ENCODE results near the gene NXPH2. TPM values are rescaled to one million over a fixed set of nuclear protein-coding genes. Genes with fewer than 3 reads are reported as not detected.

The NXPH2 gene
- total RNA-seq: not detected

DNA sequence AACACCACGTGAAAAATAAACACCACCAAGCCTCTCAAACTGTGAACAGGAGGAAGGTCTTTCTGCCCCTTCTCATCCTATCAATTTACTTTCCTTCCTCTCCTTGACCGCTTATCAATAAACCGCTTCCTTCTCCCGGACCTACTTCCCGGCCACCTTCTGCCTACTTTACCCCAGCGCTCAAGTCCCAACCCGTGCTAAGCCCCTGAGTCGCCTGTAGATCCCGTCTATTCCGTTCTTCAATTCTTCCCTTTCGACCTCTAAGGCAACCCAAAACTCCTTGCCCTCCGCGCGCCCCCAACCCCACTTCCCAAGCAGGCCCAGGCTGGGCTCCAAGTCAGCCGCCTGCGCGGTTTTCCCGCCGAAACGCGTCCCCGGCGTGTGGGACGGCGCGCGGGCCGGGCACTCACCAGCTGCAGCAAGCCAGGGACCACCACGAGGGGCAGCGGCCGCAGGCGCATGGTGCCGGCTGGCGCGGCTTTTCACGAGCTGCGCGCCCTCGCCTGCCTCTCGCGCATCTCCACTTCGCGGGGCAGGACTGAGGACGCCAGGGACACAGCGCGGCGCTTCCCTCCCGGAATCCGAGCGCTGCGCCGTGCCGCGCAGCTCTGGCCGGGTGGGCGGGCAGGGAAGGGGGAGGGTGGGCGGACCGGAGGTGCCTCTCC is at the start of gene NXPH2:
Gene NXPH2, minus strand, starts transcription at position 610 of the 665 bp plus-strand sequence. Its CDS starts 149 bp downstream, at position 461.
- no peak for DNase-seq (ENCODE audit: low spot score)

DNA sequence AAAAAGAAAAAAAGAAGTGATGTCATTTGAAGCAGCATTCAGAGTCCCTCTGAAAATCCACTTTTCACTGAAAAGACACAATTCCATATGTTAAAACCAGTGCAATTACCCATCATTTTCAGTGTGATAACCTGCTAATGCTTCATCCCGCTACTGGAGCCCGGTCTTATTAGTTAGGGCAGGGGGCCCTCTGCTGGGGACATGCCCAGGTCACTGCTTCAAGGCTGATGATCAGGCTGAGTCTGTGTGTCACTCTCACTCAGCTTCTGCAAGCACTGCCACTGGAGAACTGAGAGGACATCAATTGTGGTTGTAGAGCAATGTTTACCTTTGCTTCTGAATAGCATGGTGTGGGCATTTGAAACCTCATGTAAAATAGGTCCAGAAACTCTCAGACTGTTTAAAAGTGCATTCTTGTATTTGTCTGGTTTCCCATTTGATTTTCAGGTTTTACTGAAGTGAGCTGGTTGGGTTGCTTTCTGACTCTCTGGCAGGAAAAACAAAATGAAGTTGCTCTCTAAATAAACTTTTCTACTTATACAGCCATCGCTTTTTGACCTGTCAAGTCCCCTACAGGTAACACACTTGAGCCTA is 49.2 kb upstream of the NXPH2 start:
- no peak for DNase-seq (ENCODE audit: low spot score)

DNA sequence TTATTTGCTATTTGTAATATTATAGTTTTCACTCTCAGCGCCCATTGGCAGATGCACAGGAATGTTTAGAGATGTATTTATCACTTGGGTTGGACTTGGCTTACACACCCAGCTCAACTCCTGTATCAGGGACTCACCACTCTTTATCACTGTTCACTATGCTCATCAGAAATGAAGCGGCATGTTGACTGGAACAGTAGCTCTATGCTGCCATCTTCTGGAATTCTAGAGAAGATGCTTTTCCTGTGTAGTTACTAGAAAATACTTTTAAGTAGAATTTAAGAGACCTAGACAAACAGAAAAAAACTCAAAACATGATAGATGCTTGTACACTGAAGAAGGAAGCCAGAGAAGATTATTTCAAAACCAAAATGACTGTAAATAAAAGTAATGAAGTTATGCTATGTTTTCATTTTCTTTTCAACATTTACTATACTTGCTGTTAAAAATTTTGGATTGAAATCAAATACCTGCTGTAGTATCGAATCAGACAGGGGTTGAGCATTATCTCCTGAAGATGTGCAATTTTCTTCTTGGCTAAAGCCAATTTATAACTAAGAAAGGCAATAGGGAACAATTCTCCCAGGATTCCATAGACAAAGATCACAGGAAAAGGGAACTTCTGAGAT is 47.4 kb upstream of the NXPH2 start:
- no peak for DNase-seq (ENCODE audit: low spot score)

DNA sequence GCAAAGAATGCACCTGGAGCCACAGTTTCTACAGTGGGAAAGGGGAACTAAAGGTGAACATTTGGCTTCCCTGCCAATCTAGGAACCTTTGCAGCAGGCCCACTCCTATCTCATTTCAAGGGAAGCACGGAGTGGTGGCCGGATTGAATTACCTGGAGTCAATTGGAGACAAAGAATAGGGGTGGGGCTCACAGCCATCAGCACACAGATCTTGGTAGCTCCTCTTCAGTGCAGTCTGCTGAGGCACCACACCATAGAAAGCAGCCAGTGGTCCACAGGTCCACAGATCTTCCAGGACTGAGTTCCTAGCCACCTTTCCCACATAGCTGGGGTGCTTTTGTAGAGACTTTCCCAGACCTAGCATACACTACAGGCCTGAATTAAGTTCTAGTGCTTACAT is 43.5 kb upstream of the NXPH2 start:
- DNase-seq (ENCODE audit: low spot score): no peak

DNA sequence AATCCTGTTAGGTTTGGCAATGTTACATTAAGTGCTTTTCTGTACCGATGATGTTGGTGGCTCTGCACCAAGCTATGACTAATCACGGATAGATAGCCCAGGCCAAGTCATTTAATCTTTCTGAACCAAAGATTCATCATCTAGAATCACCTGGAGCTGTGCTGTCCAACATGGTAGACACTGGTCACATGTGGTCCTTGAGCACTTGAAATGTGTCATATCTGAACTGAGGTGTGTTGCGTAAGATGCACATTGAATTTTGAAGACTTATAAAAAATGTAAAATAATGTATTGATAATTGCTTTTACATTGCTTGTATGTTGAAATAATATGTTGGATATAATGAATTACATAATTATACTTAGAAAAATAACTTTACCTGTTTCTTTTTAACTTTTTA is 39.8 kb upstream of the NXPH2 start:
- DNase-seq (ENCODE audit: low spot score): no peak

DNA sequence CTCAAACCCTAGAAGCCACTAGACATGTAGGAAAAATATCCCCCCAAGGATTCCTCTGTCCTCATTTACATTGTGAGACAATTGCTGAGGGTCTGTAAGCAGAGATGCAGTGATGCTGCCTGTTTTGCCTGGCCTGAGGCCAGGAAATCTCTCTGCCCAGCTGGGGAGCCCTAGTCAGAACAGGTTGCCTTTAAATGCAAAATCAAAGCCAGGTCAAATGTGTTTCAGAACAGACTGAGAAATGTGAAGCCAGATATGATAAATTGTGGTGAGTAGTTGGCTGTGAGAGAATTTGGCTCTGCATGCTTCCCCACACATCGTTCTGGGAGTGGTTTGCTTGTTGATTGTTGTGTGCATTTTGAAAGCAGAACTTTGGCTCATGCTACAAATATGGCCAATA is 38.4 kb upstream of the NXPH2 start:
- DNase-seq (ENCODE audit: low spot score): no peak

DNA sequence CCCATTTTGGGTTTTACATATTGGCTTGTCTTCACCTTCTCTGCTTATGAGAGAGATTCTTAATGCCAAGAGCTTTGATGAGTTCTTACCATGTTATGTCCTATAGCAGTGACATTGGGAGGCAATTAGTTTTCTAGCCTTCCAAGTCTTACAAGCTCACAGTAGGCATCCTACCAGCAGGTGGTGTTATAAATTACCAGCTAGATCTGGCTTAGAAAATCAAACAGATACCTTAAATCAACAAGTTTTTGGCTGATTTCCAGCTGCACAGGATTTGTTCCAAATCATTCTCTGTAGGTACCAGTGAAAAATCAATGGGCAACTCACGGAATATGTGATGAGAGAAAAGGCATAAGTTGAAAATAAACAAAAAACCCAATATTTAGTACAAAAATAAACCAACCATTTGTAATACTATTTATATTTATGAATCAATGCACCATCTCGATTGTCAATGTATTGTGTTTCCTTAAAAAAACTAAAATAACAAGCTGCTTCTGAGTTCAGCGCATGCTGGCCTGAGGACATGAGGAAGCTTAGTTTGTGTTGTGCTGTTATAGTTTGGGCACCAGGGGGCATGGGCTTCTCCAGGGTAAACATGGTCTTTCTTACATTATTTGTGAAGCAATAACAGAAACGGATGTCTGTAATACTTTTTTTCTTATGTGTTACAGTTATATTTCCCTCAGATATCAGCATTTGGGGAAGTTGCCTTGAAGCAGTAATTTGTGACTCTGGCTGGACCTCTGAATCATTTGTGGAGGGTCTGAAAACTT is 34.1 kb upstream of the NXPH2 start:
- DNase-seq (ENCODE audit: low spot score): peak; percentile 58

DNA sequence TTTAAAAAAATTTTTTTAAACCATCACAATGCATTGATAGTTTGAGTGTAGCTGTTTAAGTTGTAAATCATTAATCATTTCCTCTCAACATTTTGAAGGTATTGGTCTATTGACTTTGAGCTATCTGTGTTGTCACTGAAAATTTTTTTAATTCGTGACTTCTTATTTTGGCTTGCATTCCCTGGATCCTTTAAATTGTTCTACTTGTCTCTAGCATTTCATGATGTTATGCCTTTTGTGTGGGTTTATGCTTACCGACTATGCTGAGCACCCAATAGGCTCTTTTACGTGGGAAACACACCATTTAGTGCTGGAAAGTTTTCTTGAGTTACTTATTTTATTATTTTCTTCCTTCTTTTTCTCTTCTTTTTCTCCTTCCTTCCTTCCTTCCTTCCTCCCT is 31.2 kb upstream of the NXPH2 start:
- no peak for DNase-seq (ENCODE audit: low spot score)

DNA sequence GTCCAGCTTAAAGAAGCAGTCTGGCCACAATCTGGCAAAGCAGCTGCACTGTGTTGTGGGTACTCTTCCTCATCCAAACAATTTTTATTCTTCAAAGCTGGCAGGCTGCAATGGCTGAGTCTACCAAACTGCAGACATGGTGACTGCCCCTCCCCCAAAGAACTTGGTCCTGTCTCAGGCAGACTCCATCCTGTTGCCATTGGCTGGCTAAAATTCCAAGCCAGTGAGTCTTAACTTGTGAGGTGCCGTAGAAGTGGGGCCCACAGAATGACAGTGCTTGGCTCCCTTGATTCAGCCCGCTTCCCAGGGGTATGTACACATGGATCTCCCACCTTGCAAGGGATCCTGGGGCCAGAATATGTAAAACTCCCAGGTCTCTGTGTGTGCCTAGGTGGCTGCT is 14.5 kb upstream of the NXPH2 start:
- no peak for DNase-seq (ENCODE audit: low spot score)

DNA sequence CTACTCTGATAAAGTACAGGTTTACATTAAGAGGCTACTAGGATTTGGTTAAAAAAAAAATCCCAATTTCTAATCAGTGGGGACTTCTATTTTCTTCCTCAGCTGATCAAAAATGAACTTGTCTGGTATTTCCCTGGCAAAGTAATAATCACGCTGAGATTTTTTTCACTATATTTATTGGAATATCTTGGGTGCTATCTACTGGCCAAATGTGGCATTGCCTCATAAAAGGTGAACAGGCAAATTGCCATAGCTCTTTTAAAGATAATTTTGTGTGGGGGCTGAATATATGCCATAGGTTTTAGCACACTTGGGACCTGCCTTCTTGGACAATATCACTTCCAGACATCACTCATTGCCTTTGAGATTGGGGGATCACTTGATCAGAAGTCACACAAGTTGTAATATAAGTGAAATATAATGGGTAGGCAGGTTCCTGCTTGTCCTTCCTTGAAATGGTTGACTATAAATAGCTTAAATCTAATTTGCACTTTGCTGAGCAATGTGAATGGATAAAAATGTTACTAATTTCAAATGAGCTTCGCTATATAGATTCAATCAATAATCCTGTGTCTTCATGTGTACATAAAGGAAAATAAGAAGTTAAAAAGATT is 7.0 kb upstream of the NXPH2 start:
- DNase-seq (ENCODE audit: low spot score): no peak

DNA sequence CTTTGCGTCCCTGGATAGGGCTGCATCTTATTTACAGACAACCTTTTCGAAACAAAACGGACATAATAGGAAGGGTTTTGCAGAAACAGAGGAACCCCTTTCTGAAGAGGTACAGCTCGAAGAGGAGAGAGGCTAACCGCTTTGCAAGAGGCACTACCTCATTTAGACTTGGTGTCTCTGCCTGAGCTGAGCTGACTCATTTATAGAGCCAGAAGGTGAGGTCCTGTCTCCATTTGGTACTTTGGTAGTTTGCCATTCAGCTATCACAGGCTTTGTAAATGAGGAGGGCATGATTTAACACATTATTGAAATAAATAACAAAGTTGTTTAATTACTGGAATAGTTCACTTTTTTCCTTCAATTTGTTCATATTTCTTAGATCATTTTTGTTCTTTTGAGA is 2.2 kb upstream of the NXPH2 start:
- DNase-seq (ENCODE audit: low spot score): no peak

DNA sequence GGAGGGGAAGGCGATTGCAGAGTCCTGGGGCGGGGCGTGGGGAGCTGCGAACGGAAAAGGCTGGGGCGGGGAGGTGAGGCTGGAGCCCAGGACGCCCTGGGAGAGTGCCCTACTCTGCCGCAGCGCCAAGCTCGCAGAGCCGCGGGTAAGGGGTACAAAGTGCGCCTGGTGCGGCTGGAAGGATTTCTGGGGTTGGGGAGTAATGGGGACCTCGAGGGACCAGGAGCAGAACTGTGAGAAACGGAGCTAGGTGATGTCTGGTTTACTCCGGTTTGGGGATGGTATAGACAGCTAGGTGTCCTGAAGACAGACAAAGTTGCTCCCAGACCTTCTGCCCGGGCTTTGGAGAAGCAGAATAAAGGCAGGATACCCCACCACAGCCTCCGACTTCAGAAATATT is 718 bp upstream of the NXPH2 start:
- no peak for DNase-seq (ENCODE audit: low spot score)

DNA sequence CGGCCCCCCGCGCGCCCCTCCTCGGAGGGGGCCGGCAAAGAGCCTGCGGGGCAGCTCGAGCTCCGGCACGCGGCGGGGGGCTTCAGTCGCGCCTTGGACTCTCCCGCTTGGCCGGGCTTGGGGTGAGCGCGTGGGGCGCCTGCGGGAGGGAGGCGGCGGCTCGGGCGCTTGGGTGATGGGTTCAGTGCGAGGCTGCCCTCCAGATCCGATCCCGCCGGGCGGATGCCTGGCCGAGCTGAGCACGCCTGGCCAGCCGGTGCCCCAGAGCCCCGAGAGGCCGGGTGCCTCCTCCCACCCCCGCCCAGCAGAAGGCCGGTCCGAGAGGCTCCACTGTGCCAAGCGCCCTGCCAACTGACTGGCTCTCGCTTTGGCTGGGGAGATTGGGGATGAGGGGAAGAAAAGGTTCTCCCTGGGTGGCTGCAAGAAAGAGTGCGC is 273 bp upstream of the NXPH2 start:
- no peak for DNase-seq (ENCODE audit: low spot score)

DNA sequence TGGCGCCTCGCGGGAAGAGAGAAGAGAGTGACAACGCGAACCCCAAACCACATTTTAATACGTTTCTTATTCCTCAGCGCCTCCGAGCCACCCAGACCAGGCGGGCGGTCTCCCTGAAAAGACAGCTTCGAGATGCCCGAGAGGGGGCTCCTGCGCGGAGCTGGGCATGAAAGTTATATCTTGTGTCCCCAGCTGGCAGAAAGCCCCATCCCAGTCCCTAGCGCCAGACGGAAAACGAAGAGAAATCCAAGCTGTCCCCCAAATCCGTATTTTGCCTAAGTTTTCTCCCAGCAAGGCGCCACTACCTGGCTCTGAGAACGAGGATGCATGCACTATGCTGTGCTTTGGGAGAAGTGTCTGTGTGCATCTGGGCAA is 797 bp downstream of the NXPH2 start:
- no peak for DNase-seq (ENCODE audit: low spot score)

DNA sequence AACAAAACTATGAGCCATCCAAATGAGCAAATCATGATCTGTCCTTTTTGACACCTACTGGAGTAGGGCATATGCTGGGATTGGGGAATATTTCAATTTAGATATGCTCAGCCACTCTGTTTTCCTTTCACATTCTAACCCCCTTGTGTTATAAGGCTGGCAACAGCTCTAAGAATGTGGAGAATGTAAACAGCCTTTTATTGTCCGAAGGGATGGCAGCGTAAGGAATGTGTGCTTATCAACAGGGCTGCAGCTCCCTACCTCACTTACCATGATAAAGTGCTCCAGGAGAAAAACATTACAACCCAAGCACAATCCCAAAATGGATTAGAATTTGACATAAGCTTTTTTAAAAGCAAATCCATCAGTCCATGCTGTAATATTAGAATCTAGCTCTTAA is 2.2 kb downstream of the NXPH2 start:
- DNase-seq (ENCODE audit: low spot score): no peak

DNA sequence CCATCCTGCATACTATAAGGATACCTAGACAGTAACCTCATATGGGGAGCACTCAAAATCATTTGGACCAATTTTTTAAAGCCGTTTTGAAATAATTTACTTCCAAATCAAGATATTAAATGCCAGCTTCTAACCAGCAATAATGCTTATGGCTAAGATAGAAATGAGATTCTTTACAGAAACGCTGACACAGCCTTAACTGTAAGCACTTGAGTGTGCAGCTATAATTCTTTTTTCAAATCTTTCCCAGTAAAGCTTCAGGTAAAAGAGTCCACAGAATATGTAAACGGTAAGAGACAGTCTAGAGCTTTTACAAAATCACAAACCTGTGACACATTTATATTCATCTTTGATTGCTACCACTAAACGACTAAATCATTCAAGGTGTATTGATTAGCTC is 4.5 kb downstream of the NXPH2 start:
- no peak for DNase-seq (ENCODE audit: low spot score)

DNA sequence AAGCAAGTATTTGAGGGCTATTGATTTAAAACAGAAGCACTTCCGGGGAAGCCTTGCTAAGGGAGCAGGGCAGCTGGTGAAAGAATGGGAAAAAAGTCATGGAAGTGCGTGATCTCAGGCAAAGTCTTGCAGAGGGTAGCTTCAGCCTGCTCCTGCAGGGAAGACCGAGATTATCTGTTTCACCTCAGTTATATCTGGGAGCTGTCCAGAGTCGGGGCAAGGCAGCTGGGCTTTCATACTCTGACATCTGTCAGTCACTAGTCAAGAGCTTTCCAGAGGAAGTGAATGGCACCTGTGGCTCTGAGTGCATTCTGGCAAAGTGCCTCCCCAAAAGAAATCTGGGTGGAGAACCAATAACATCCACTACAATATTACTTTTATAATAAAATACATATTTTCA is 8.7 kb downstream of the NXPH2 start:
- DNase-seq (ENCODE audit: low spot score): no peak

DNA sequence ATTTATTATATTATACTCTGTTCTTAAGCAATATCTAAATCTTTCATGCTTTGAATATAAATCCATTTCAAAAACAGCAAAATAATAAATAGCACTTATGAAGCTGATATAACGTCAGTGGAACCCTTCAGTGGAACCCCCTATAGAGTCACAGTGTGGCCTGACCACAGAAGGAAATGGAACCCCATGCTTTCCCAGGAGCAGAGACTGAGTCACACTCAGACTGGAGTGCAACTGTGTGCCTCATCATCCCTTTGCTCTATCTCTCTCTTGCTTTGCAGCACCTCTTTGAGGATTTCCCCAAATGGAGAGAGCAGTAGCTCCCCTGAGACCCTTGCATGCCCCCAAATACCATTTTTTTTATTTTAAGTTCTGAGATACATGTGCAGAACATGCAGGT is 13.1 kb downstream of the NXPH2 start:
- DNase-seq (ENCODE audit: low spot score): no peak

DNA sequence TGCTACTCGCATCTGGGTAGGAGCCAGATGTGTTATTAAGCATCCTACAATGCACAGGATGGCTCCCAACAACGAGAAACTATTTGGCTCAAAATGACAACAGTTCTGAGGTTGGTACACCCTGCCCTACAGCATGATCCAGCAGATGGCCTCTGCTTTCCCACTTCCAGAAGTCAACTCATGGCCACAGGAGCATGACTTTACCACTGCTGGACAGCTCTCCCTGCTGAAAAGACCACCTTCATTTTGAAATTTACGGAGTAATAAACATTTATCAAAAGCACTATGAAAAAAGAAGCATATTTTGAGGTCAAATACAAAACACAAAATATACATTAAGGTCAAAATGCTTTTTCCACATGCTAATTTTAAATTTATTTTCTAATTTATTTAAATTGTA is 13.7 kb downstream of the NXPH2 start:
- DNase-seq (ENCODE audit: low spot score): no peak

DNA sequence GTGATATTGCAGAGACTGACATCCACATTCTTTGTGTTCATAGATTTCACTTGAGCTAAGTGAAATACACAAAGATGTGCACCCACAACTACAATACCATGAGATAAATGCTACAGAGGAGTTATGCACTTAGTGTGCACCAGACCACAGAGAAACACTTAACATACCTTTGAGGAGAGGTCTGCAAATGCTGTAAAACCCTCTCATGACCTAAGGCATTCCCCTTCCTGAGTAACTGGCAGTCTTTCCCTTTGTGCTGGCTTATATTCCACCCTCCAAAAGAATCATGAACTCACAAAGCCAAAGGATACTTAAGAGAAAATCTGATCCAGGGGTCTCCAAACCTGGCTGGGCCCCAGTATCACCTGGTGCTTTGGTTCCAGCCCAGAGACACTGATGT is 16.2 kb downstream of the NXPH2 start:
- DNase-seq (ENCODE audit: low spot score): no peak

DNA sequence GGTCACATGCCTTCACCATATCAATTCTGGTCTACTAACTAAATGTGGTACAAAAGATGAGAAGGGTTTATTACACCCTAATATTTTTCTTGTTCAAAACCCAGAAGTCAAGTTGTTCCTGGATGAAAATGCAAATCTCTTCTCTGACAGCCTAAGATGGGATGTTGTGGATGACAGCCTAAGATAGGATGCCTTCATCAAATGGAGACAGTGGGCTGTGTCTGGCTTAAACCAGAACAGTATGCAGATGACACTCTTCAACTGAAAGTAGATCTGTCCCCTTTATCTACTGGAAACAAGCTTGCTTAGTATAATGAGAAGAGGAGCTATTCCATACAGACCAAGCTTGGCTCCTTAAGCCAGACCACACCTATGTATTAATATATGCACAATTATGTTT is 17.7 kb downstream of the NXPH2 start:
- no peak for DNase-seq (ENCODE audit: low spot score)

DNA sequence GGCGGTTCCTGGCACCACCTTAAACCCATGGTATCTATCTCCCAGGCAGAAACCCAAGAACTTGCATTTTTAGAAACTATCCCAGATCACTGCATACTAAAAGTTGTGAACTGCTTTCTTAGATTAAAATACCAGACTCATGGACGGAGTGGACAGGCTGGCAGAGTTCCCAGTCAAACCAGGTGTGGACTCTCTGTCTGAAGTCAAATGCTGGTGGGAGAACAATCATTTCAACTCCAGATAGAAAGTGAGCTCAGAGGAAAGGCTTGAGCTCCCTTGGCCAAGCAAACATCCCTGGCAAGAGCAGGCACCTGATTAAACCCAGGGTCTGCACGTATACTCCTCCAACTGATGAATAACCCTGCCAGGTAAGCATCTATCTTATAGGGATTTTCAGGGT is 19.5 kb downstream of the NXPH2 start:
- DNase-seq (ENCODE audit: low spot score): no peak

Measured in mucosa of gallbladder (tissue), 1 donor.